Stimulated activated CD8-positive, alpha-beta memory T cell treated with anti-CD3 and anti-CD28 coated beads, Interleukin-7, amount 100 ng/mL, for 24 hours (primary cell): ENCODE results near the gene FLT1.

Source experiments
- DNase-seq: peaks from one replicate; pipeline ENCODE4 v3.0.0-alpha.2; 2020; ENCODE audit warnings: low read depth

The FLT1 gene

DNA sequence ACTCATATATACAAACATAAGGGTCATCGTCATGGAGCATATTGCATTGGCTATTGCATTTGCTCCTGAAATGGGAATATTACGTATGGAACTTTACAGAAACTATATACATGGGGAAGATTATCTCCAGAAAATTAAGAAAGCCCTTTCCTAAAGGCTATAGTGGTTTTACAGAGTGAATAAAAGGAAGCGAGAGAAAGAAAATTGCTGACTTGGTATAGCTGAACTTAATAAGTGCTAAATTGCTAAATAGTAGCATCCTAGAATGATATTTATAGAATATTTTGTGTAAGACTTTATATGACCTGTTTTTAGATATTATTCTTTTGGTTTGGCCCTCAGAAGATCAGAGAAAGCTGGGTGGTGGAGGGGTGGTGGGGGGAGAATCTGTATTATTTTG lies 114.6 kb downstream of the FLT1 start:
- DNase-seq, result no peak

DNA sequence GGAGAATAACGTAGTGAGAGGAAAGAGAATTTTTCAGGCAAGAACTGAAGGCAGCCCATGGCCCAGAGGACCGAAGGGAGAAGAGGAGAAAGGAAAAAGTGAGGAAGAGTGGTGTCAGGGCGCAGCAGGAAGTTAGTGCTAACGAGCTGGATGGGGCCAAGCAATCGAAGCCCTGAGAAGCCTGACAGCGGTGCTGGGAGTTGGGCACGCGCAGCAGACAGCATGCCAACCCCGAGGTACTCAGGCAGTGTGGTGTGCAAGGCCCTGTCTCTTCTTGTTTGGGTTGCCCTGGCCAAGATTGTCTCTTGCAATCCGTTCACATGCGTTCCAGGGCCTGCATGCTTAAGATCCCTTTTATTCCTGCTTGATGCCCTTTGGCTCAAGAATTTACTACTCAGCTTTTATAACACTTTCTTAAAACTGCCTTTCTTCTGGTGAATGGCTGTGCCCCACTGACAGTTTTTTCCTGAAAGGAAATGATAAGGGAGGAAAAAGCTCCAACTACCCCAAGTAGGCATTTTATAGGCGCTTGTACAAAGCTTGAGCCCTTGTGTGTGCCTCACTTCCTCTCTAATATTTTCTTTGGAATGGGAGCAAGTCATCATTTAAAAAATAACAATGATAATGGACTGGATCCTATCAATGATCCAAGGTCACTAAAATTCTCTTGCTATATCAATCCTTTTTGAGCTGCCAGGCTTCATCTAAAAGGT lies 115.4 kb downstream of the FLT1 start:
- no peak for DNase-seq

GRCh38 chr13:28376604-28377003 lies 118.3 kb downstream of the FLT1 start:
- DNase-seq, result no peak

GRCh38 chr13:28375250-28375930 lies 119.5 kb downstream of the FLT1 start:
- no peak for DNase-seq

DNA sequence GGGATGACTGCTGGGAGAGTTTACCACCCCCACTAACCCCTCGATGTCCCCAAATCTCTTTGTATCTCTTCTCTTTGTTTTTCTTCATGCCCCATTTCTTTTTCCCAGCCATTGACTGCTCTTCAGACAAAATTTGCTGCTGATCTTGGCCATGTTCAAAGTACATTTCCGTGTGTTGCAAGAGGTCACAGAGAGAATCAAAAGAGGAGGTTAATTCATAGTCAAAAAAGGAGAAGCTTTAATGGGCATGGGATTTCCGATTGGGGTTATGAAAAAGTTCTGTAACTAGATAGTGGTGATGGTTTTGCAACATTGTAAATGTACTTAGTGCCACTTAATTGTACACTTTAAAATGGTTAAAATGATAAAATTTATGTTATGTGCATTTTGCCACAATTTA lies 121.1 kb downstream of the FLT1 start:
- DNase-seq, result no peak

DNA sequence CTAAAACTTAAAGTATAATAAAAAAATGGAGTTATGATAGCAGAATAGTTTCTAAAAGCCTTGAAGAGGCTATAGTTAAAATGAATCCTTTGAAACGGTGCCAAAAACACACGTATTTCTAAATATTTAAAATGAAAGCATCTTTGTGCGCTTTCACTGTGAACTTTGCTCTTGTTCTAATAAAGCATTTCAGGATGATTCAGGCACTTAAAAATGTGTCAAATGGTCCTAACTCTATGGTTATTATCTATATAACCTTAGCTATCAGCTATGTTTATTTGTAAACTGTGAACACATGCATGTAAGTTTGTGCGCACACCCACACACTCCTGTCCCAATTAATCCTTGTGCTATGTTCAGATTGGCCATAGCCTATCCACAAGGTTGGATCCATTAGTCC lies 124.5 kb downstream of the FLT1 start:
- DNase-seq, result no peak

GRCh38 chr13:28358708-28359107 lies 136.2 kb downstream of the FLT1 start:
- DNase-seq, result no peak

GRCh38 chr13:28357911-28358433 lies 137.0 kb downstream of the FLT1 start:
- DNase-seq, result no peak

GRCh38 chr13:28357247-28357825 lies 137.6 kb downstream of the FLT1 start:
- no peak for DNase-seq

GRCh38 chr13:28356561-28357021 lies 138.3 kb downstream of the FLT1 start:
- no peak for DNase-seq

GRCh38 chr13:28355822-28356371 lies 139.0 kb downstream of the FLT1 start:
- no peak for DNase-seq

- no peak for DNase-seq
Observed at GRCh38 chr13:28355046-28355821, 139.7 kb downstream of the FLT1 start.

GRCh38 chr13:28353679-28354078 lies 141.2 kb downstream of the FLT1 start:
- no peak for DNase-seq

DNA sequence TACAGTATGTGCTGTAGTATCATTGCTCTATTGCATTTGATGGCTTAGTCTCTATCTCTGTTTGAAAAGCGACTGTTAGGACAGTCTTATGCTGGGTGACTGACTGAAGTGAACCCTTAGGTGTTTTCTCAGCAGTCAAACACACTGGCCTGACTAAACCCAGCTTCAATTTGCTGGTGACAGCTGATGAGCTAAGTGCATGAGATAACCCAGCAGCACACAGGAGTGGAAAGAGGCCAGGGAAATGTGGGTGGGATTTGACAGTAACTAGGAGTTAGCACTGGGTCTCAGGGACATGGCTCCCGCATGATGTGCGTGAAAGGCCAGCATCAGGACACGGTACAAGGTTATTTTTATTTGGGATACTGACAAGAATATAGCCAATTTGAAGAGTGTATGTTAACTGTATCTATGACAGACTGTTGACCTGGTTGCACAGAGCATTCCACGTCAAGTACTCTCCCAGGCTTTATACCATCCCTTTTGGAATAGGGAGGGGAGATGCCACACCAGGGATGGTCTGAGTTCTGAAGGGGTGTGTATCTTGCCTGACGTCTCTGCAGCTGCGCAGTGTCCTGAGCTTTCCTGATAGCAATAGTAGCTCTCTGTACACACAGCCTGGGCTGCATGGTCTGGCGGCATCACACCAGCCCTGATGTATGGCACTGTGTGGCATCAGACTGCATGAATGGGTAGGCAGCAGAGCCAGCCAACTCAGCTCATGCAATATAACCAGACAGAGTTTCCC lies 144.8 kb downstream of the FLT1 start:
- no peak for DNase-seq

DNA sequence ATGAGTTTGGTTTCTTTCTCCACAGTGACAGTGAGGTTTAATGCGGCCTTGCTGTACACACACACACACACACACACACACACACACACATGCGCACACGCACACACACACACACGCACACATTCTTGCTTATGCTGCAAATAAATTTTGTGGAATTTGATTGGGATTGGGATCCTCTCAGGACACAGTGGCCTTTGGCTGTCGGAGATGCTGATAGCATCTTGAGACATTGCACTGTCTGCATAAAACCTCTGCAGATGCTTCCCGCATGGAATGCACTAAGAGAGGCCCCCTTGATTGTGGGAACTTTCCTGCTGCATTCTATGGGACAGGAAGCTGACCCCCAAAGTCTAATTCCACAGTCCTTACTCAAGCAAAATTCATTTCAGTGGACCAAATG lies 145.6 kb downstream of the FLT1 start:
- no peak for DNase-seq

DNA sequence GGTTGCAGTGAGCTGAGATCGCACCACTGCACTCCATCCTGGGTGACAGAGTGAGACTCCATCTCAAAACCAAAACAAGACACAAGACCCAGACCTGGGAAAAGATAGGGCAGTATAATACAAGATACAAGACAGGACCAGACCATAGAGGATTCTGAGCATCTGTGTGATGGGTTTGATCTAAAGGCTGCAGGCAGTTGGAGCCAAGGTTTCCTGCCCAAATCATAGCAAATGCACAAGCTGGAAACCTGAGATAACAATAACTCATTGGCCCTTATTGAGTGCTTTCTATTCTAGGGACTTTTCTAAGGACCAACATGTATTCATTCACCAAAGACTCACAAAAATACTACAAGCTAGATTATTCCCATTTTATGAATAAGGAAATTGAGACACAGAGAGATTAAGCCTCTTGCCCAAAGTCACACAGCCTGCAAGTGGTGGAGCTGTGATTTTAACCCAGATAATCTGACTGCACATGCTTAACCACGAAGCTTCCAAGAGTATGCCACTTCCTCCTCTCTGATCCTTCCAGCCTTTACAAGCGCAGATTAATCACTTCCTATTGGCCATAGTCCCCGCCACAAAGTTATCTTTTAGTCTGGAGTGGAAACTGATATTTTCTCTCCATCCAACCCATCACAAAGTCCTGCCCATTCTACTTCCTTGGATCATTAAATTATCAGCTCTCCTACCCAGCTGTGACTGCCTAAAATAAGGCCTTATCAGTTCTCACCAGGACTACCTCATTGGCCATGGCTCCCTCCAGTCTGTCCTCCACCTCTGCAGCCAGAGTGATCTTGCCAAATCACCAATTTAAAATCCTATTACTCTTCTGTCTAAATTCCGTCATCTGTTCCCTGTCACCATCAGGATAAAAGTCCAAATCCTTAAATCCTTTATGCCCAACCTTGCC lies 147.2 kb downstream of the FLT1 start:
- DNase-seq, result no peak

DNA sequence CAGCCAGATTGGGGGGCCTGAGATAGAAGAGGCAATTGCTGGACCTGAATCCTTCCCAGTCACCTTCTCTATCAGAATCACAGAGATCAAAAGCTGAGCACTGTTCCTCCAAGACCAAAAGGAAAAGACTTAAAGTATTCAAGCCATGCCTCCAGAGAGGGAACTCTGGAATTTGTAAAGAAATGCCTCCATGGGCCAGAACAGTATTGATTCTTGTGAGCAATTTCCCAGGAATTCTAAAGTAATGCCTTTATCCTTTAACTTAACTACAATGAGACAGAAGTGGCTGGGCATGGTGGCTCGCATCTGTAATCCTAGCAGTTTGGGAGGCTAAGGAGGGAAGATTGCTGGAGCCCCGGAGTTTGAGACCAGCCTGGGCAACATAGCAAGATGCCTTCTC lies 148.8 kb downstream of the FLT1 start:
- DNase-seq, result no peak

DNA sequence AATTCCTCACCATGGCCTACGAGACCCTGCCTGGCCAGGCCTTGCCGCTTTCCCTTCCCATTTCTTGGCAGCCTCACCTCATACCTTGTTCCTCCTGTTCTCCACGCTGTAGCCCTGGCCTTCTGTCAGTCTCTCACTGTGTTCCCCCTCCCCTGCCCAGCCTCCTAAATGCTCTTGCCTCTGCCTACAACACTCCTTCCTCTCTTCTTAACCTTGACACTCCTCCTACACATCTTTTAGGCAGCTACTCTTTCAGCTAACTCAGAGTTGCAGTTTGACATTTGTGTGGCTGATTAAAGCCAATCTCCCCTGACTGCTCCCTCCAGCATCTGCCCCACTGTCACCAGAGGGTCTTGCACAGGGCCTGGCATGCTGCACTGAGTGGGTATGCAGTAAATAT lies 150.8 kb downstream of the FLT1 start:
- DNase-seq, result no peak

DNA sequence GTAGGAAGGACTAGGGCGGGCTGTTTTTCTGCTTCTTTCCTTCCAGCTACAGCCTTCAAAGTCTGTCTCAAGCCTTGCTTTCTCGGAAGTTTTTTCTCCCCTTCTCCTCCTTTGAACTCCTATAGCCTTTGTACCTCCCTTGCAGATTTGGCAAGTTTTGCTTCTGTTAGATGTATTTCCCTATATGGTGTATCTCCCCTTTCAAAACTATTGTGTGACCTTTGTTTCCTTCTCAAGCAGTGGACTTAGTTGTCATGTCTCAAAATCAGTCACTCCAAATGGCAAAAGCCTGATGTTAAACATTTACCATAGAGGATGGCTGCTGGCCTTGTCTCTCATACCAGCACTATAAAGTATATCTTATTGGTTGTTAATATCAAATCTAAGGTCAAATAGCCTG lies 152.7 kb downstream of the FLT1 start:
- DNase-seq, result no peak

DNA sequence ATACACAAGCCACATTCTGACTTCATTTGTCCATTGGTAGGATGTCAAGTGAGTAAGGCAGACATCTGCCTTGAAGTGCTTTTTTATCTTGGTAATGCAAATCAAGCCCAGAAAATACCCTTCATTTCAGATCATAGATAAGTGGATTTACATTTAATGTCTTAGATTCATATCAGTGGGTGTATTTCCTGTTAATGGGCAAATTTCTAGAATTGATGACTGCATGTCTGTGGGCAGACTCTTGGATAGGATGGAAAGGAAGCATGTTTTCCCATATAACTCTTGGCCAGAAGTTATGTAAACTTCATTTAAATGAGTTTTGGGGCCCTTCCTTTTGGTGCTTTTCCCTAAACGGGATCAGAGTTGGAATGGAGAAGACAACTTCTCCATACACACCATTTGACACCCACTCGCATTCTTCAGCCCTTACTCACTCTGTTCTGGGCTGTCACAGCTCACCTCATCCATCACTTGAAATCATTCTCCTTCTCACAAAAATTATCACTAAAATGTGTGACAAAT lies 154.6 kb downstream of the FLT1 start:
- no peak for DNase-seq
